ENCODE measurements around the gene JOSD1.

JOSD1 gene

GRCh38 chr22:38727530-38728451 lies 27.0 kb upstream of the JOSD1 start:
- TF ChIP-seq CTCF (IDR thresholded peaks at IDR 0.05; ENCODE audit: low read length, missing control alignments) = no peak

GRCh38 chr22:38727123-38727522 lies 26.4 kb upstream of the JOSD1 start:
- no peak overlapping the region for H3K4me3 ChIP-seq (replicated peaks; ENCODE audit: low read depth, low read length)
- DNase-seq (ENCODE audit: low read depth) = no peak
- no peak for TF ChIP-seq CTCF (IDR thresholded peaks at IDR 0.05; ENCODE audit: low read length, missing control alignments)

More at GRCh38 chr22:38727530-38728451, 27.0 kb upstream of the JOSD1 start:
- no peak overlapping the region for H3K4me3 ChIP-seq (replicated peaks; ENCODE audit: low read depth, low read length)
- DNase-seq (ENCODE audit: low read depth) = no peak

GRCh38 chr22:38725900-38726655 lies 25.3 kb upstream of the JOSD1 start:
- no peak for TF ChIP-seq CTCF (IDR thresholded peaks at IDR 0.05; ENCODE audit: low read length, missing control alignments)
- DNase-seq (ENCODE audit: low read depth) = no peak
- no peak overlapping the region for H3K4me3 ChIP-seq (replicated peaks; ENCODE audit: low read depth, low read length)

GRCh38 chr22:38724926-38725571 lies 24.3 kb upstream of the JOSD1 start:
- peak; percentile 52 for DNase-seq (ENCODE audit: low read depth)
- no peak overlapping the region for H3K4me3 ChIP-seq (replicated peaks; ENCODE audit: low read depth, low read length)
- TF ChIP-seq CTCF (IDR thresholded peaks at IDR 0.05; ENCODE audit: low read length, missing control alignments) = peak; percentile 60

- no peak for DNase-seq (ENCODE audit: low read depth)
- H3K4me3 ChIP-seq (replicated peaks; ENCODE audit: low read depth, low read length) = no peak overlapping the region
- TF ChIP-seq CTCF (IDR thresholded peaks at IDR 0.05; ENCODE audit: low read length, missing control alignments) = no peak
Observed at GRCh38 chr22:38724176-38724575, 23.4 kb upstream of the JOSD1 start.

- no peak overlapping the region for H3K4me3 ChIP-seq (replicated peaks; ENCODE audit: low read depth, low read length)
- TF ChIP-seq CTCF (IDR thresholded peaks at IDR 0.05; ENCODE audit: low read length, missing control alignments) = no peak
- DNase-seq (ENCODE audit: low read depth) = no peak
Observed at GRCh38 chr22:38721551-38721950, 20.8 kb upstream of the JOSD1 start.

All from fibroblast of pulmonary artery (primary cell).